Measurements from ENCODE around the gene UBQLN4. TPM values are rescaled to one million over a fixed set of nuclear protein-coding genes. Genes with fewer than 3 reads are reported as not detected.

The UBQLN4 gene
- total RNA-seq, 4 donors from 2014 or later = 2.6 to 47.0 (median 12.8) TPM

DNA sequence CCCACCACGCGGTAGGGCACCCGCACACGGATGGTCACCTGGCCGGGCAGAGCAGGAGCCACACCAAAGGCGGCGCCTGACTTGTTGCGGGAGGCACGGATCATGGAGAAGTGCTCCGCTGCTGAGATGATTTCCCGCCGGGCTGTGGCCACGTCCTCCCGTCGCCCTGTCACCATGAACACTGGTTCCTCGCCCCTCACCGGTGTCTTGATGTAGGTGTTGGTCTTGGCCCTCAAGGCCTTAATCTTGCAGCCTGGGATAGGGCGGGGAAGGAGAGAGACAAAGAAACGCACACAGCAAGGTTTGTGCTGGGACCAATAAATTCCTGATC, 23.8 kb upstream of the UBQLN4 start:
- Histone ChIP-seq H3K9me3 (no peaks in the 10 kb centered on the region), H3K4me1 (no peaks in the 10 kb centered on the region), H3K36me3 (no peaks in the 10 kb centered on the region), H3K27me3 (no peaks in the 10 kb centered on the region), H3K27ac (peak overlapping the region; percentile 53 to 68), H3K4me3 (peak overlapping the region in 1 of 2 donors; percentile 52)
- TF ChIP-seq CTCF (IDR thresholded peaks at IDR 0.05) = no peak
- no peak for TF ChIP-seq POLR2A (IDR thresholded peaks at IDR 0.05)
- intact Hi-C loops (cut with DNase I; ENCODE audit: low total_unique reads) = no loop called here
- no peak for DNase-seq

- TF ChIP-seq CTCF (IDR thresholded peaks at IDR 0.05) (peak in 1 of 4 experiments; percentile 16), POLR2A (IDR thresholded peaks at IDR 0.05) (peak; percentile 20 to 40)
- intact Hi-C loops (cut with DNase I; ENCODE audit: low total_unique reads) = no loop called here
- Histone ChIP-seq H3K9me3 (no peaks in the 10 kb centered on the region), H3K4me1 (no peaks in the 10 kb centered on the region), H3K27ac (peak overlapping the region; percentile 53 to 68), H3K27me3 (no peaks in the 10 kb centered on the region), H3K36me3 (no peaks in the 10 kb centered on the region), H3K4me3 (peak overlapping the region; percentile 43 to 52)
- peak; percentile 68 to 69 for DNase-seq
These were observed 23.2 kb upstream of the UBQLN4 start for GRCh38 chr1:156076609-156077429.

DNA sequence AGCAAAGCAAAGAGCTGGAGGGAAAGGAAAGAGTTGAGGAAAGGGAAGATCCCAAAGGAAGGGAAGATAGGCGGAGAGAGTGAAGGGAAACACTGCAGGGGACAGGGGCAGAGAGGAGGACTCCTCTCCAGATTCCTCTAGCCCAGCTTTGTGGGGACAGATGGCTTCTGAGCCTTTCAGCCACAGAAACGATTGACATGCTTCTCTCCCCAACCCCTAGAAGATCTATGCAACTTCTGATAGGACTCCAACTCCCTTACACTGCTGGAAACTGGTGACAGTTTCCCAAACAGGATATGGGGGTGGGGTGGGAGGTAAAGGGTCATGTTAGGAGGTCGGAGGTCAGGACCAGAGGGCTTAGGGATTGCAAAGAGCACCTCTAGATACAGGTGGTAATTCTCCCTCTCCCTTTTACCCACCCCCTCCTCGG, 22.2 kb upstream of the UBQLN4 start:
- no peaks in the 10 kb centered on the region for H3K9me3 ChIP-seq
- H3K4me1 ChIP-seq = no peaks in the 10 kb centered on the region
- intact Hi-C loops (cut with DNase I; ENCODE audit: low total_unique reads) = no loop called here
- no peak for DNase-seq
- no peak for TF ChIP-seq POLR2A (IDR thresholded peaks at IDR 0.05)
- no peak for TF ChIP-seq CTCF (IDR thresholded peaks at IDR 0.05)
- H3K36me3 ChIP-seq = no peaks in the 10 kb centered on the region
- no peaks in the 10 kb centered on the region for H3K27me3 ChIP-seq
- peak overlapping the region; percentile 43 to 52 for H3K4me3 ChIP-seq
- peak overlapping the region; percentile 53 to 68 for H3K27ac ChIP-seq

GRCh38 chr1:156075162-156075561, 21.6 kb upstream of the UBQLN4 start:
- DNase-seq = no peak
- TF ChIP-seq CTCF (IDR thresholded peaks at IDR 0.05) (no peak), POLR2A (IDR thresholded peaks at IDR 0.05) (no peak)
- no peaks in the 10 kb centered on the region for H3K27me3 ChIP-seq
- no peaks in the 10 kb centered on the region for H3K4me1 ChIP-seq
- H3K27ac ChIP-seq = no peak overlapping the region
- H3K9me3 ChIP-seq = no peaks in the 10 kb centered on the region
- H3K36me3 ChIP-seq = no peaks in the 10 kb centered on the region
- intact Hi-C loops (cut with DNase I; ENCODE audit: low total_unique reads) = no loop called here
- H3K4me3 ChIP-seq = no peak overlapping the region

DNA sequence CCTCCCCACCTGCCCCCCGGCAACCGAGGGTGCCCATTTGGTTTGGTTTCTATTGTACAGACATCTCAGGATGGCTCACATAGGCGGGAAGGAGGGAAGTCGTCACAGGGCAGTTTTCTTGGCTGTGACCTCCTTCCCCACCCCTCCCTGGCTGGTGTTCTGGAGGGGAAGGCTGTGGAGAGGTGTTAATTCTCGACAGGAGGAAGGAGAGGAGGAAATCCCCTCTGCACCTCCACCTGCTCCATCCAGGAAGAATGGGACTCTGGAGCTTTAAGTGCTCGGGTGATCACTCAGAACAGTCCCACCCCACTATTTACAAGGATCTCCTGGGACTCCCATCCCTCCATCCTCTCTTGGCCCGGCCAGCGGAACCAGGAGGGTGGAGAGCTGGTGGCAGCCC, 21.1 kb upstream of the UBQLN4 start:
- H3K4me3 ChIP-seq = no peak overlapping the region
- intact Hi-C loops (cut with DNase I; ENCODE audit: low total_unique reads) = no loop called here
- no peak for TF ChIP-seq CTCF (IDR thresholded peaks at IDR 0.05)
- no peak for TF ChIP-seq POLR2A (IDR thresholded peaks at IDR 0.05)

More for the DNA sequence above, 21.1 kb upstream of the UBQLN4 start:
- no peaks in the 10 kb centered on the region for H3K4me1 ChIP-seq
- no peaks in the 10 kb centered on the region for H3K27me3 ChIP-seq
- DNase-seq = no peak
- H3K27ac ChIP-seq = no peak overlapping the region
- no peaks in the 10 kb centered on the region for H3K9me3 ChIP-seq
- no peaks in the 10 kb centered on the region for H3K36me3 ChIP-seq
